Measurements from ENCODE around the gene PTPRN2.
"Not testable (repeated sequence)": the region's sequence is repeated elsewhere in the genome, so short reads cannot be mapped to it uniquely, and the experiment has no call there.

The PTPRN2 gene

GRCh38 chr7:157596471-157596870 is 991.2 kb downstream of the PTPRN2 start:
- no peak for DNase-seq

GRCh38 chr7:157596026-157596425 is 991.6 kb downstream of the PTPRN2 start:
- DNase-seq, result no peak

- no peak for DNase-seq
These were observed 992.4 kb downstream of the PTPRN2 start for GRCh38 chr7:157595086-157595855.

GRCh38 chr7:157594306-157594705 is 993.3 kb downstream of the PTPRN2 start:
- DNase-seq, result no peak

GRCh38 chr7:157593541-157593940 is 994.1 kb downstream of the PTPRN2 start:
- no peak for DNase-seq

- DNase-seq, result not testable (repeated sequence)
These were observed 994.8 kb downstream of the PTPRN2 start for GRCh38 chr7:157592636-157593320.

- DNase-seq, result no peak
These were observed 997.1 kb downstream of the PTPRN2 start for GRCh38 chr7:157590526-157590925.

- no peak for DNase-seq
These were observed 997.9 kb downstream of the PTPRN2 start for GRCh38 chr7:157589680-157590079.

- no peak for DNase-seq
These were observed 999.6 kb downstream of the PTPRN2 start for GRCh38 chr7:157587805-157588560.

- no peak for DNase-seq
These were observed 1000.4 kb downstream of the PTPRN2 start for GRCh38 chr7:157587051-157587804.

- DNase-seq, result no peak
These were observed 1001.1 kb downstream of the PTPRN2 start for GRCh38 chr7:157586426-157586955.

GRCh38 chr7:157585113-157585861 is 1002.3 kb downstream of the PTPRN2 start:
- DNase-seq, result no peak

GRCh38 chr7:157584420-157584819 is 1003.2 kb downstream of the PTPRN2 start:
- DNase-seq, result no peak

- no peak for DNase-seq
These were observed 1005.9 kb downstream of the PTPRN2 start for GRCh38 chr7:157581740-157582139.

GRCh38 chr7:157580324-157580723 is 1007.3 kb downstream of the PTPRN2 start:
- no peak for DNase-seq

GRCh38 chr7:157579425-157579824 is 1008.2 kb downstream of the PTPRN2 start:
- no peak for DNase-seq

GRCh38 chr7:157577796-157578339 is 1009.8 kb downstream of the PTPRN2 start:
- DNase-seq, result no peak

- DNase-seq, result no peak
These were observed 1010.6 kb downstream of the PTPRN2 start for GRCh38 chr7:157577061-157577460.

GRCh38 chr7:157576415-157576814 is 1011.2 kb downstream of the PTPRN2 start:
- peak; percentile 64 for DNase-seq

- no peak for DNase-seq
These were observed 1011.8 kb downstream of the PTPRN2 start for GRCh38 chr7:157575777-157576176.

GRCh38 chr7:157574914-157575586 is 1012.6 kb downstream of the PTPRN2 start:
- no peak for DNase-seq

Measured in stimulated activated CD4-positive, alpha-beta T cell treated with anti-CD3 and anti-CD28 coated beads, Interleukin-4, amount 100 ng/mL, for 1 hour (primary cell).